ENCODE measurements around the gene SASH1.
"Not testable (repeated sequence)": the region's sequence is repeated elsewhere in the genome, so short reads cannot be mapped to it uniquely, and the experiment has no call there.

SASH1 gene

GRCh38 chr6:148328876-148329555 lies 13.6 kb upstream of the SASH1 start:
- in situ Hi-C loops (cut with HindIII; ENCODE audit: low sequenced_read_pairs) = no loop called here

GRCh38 chr6:148329596-148330381 lies 12.8 kb upstream of the SASH1 start:
- in situ Hi-C loops (cut with HindIII; ENCODE audit: low sequenced_read_pairs) = no loop called here

GRCh38 chr6:148332088-148332487 lies 10.6 kb upstream of the SASH1 start:
- in situ Hi-C loops (cut with HindIII; ENCODE audit: low sequenced_read_pairs) = no loop called here

- in situ Hi-C loops (cut with HindIII; ENCODE audit: low sequenced_read_pairs) = no loop called here
Observed at GRCh38 chr6:148336901-148337300, 5.7 kb upstream of the SASH1 start.

GRCh38 chr6:148339766-148340165 lies 2.9 kb upstream of the SASH1 start:
- in situ Hi-C loops (cut with HindIII; ENCODE audit: low sequenced_read_pairs) = no loop called here

- in situ Hi-C loops (cut with HindIII; ENCODE audit: low sequenced_read_pairs) = no loop called here
Observed at GRCh38 chr6:148340586-148341297, 1.9 kb upstream of the SASH1 start.

- in situ Hi-C loops (cut with HindIII; ENCODE audit: low sequenced_read_pairs) = no loop called here
Observed at GRCh38 chr6:148342100-148342349, 613 bp upstream of the SASH1 start.

- in situ Hi-C loops (cut with HindIII; ENCODE audit: low sequenced_read_pairs) = no loop called here
Observed at GRCh38 chr6:148343047-148343782, 577 bp downstream of the SASH1 start.

- in situ Hi-C loops (cut with HindIII; ENCODE audit: low sequenced_read_pairs) = no loop called here
Observed at GRCh38 chr6:148345176-148345575, 2.5 kb downstream of the SASH1 start.

GRCh38 chr6:148345578-148345977 lies 2.9 kb downstream of the SASH1 start:
- in situ Hi-C loops (cut with HindIII; ENCODE audit: low sequenced_read_pairs) = no loop called here

- in situ Hi-C loops (cut with HindIII; ENCODE audit: low sequenced_read_pairs) = no loop called here
Observed at GRCh38 chr6:148346681-148347440, 4.2 kb downstream of the SASH1 start.

- in situ Hi-C loops (cut with HindIII; ENCODE audit: low sequenced_read_pairs) = no loop called here
Observed at GRCh38 chr6:148347441-148348054, 4.9 kb downstream of the SASH1 start.

- in situ Hi-C loops (cut with HindIII; ENCODE audit: low sequenced_read_pairs) = no loop called here
Observed at GRCh38 chr6:148348335-148348734, 5.7 kb downstream of the SASH1 start.

- in situ Hi-C loops (cut with HindIII; ENCODE audit: low sequenced_read_pairs) = no loop called here
Observed at GRCh38 chr6:148348778-148349177, 6.1 kb downstream of the SASH1 start.

- in situ Hi-C loops (cut with HindIII; ENCODE audit: low sequenced_read_pairs) = no loop called here
Observed at GRCh38 chr6:148349466-148349865, 6.8 kb downstream of the SASH1 start.

GRCh38 chr6:148351309-148351708 lies 8.7 kb downstream of the SASH1 start:
- in situ Hi-C loops (cut with HindIII; ENCODE audit: low sequenced_read_pairs) = no loop called here

GRCh38 chr6:148352421-148352820 lies 9.8 kb downstream of the SASH1 start:
- in situ Hi-C loops (cut with HindIII; ENCODE audit: low sequenced_read_pairs) = not testable (repeated sequence)

- in situ Hi-C loops (cut with HindIII; ENCODE audit: low sequenced_read_pairs) = no loop called here
Observed at GRCh38 chr6:148358196-148358785, 15.7 kb downstream of the SASH1 start.

- in situ Hi-C loops (cut with HindIII; ENCODE audit: low sequenced_read_pairs) = no loop called here
Observed at GRCh38 chr6:148359228-148359627, 16.6 kb downstream of the SASH1 start.
